Measurements from ENCODE around the gene KAT6B. TPM values are rescaled to one million over a fixed set of nuclear protein-coding genes. Genes with fewer than 3 reads are reported as not detected.

KAT6B gene
- total and polyA plus RNA-seq, 8 donors, result 3.7 to 109 (median 34.3) TPM

GRCh38 chr10:74846958-74847357 lies 20.6 kb downstream of the KAT6B start:
- WGBS, 5 donors, result 73 to 89% (median 80%) methylated on average over 2 of the region's 2 CpGs

GRCh38 chr10:74851831-74852230 lies 25.4 kb downstream of the KAT6B start:
- no peak overlapping the region for H3K4me3 ChIP-seq
- no peaks in the 10 kb centered on the region for H3K27me3 ChIP-seq
- no peak for DNase-seq
- peaks cover 0 to 9% (median 6%) of the 10 kb centered on the region in 4 donors for H3K36me3 ChIP-seq
- TF ChIP-seq EP300 (IDR thresholded peaks at IDR 0.05), result no peak
- no peak for TF ChIP-seq CTCF (IDR thresholded peaks at IDR 0.05)
- TF ChIP-seq POLR2AphosphoS5 (IDR thresholded peaks at IDR 0.05), result no peak
- TF ChIP-seq POLR2A (IDR thresholded peaks at IDR 0.05), result no peak
- H3K27ac ChIP-seq, result peak overlapping the region in 1 of 5 donors; percentile 4
- intact Hi-C loops (cut with DNase I; ENCODE audit: low total_unique reads), result no loop called here
- H3K9me3 ChIP-seq, result no peaks in the 10 kb centered on the region
- H3K4me1 ChIP-seq, result peaks cover 27 to 78% (median 49%) of the 10 kb centered on the region in 4 donors

More at GRCh38 chr10:74846958-74847357, 20.6 kb downstream of the KAT6B start:
- no peak for TF ChIP-seq POLR2AphosphoS5 (IDR thresholded peaks at IDR 0.05)
- no peak for TF ChIP-seq EP300 (IDR thresholded peaks at IDR 0.05)
- no peak for TF ChIP-seq CTCF (IDR thresholded peaks at IDR 0.05)
- no peak for TF ChIP-seq POLR2A (IDR thresholded peaks at IDR 0.05)
- no peak for DNase-seq
- Histone ChIP-seq H3K27ac (peak overlapping the region in 2 of 5 donors; percentile 10 to 21), H3K9me3 (no peaks in the 10 kb centered on the region), H3K36me3 (peaks cover 0 to 27% (median 25%) of the 10 kb centered on the region in 4 donors), H3K27me3 (no peaks in the 10 kb centered on the region), H3K4me3 (no peak overlapping the region), H3K4me1 (peaks cover 6 to 68% (median 39%) of the 10 kb centered on the region in 4 donors)
- intact Hi-C loops (cut with DNase I; ENCODE audit: low total_unique reads), result no loop called here

- Histone ChIP-seq H3K9me3 (no peaks in the 10 kb centered on the region), H3K27me3 (no peaks in the 10 kb centered on the region), H3K4me1 (peaks cover 27 to 73% (median 46%) of the 10 kb centered on the region in 4 donors), H3K36me3 (peaks cover 0 to 9% (median 6%) of the 10 kb centered on the region in 4 donors), H3K4me3 (no peak overlapping the region), H3K27ac (peak overlapping the region in 1 of 5 donors; percentile 4)
- WGBS, 5 donors, result 41 to 50% (median 45%) methylated on average over 2 of the region's 2 CpGs
- intact Hi-C loops (cut with DNase I; ENCODE audit: low total_unique reads), result no loop called here
- no peak for DNase-seq
- TF ChIP-seq CTCF (IDR thresholded peaks at IDR 0.05) (no peak), POLR2A (IDR thresholded peaks at IDR 0.05) (no peak), EP300 (IDR thresholded peaks at IDR 0.05) (no peak), POLR2AphosphoS5 (IDR thresholded peaks at IDR 0.05) (no peak)
Measured at GRCh38 chr10:74852381-74852780, 26.0 kb downstream of the KAT6B start.

- TF ChIP-seq POLR2A (IDR thresholded peaks at IDR 0.05) (no peak), EP300 (IDR thresholded peaks at IDR 0.05) (no peak), CTCF (IDR thresholded peaks at IDR 0.05) (no peak), POLR2AphosphoS5 (IDR thresholded peaks at IDR 0.05) (no peak)
- H3K9me3 ChIP-seq, result no peaks in the 10 kb centered on the region
- peak overlapping the region in 3 of 5 donors; percentile 14 to 74 (median 53) for H3K27ac ChIP-seq
- WGBS, 5 donors, result 38 to 60% (median 56%) methylated on average over 4 of the region's 4 CpGs
- H3K27me3 ChIP-seq, result no peaks in the 10 kb centered on the region
- H3K4me3 ChIP-seq, result no peak overlapping the region
- intact Hi-C loops (cut with DNase I; ENCODE audit: low total_unique reads), result no loop called here
- H3K36me3 ChIP-seq, result peaks cover 0 to 1% (median under 1%) of the 10 kb centered on the region in 4 donors
- DNase-seq, result peak in 1 of 2 donors; percentile 13
- peaks cover 27 to 79% (median 48%) of the 10 kb centered on the region in 4 donors for H3K4me1 ChIP-seq
Measured at GRCh38 chr10:74854610-74855009, 28.2 kb downstream of the KAT6B start.

Data from stomach (tissue), 9 donors.